T-helper 17 cell (primary cell): ENCODE results near the gene KCNIP4. TPM values are rescaled to one million over a fixed set of nuclear protein-coding genes. Genes with fewer than 3 reads are reported as not detected.
A peak's percentile ranks its signal among the peaks of the same experiment; 100 is the strongest.
"Not testable (repeated sequence)": the region's sequence is repeated elsewhere in the genome, so short reads cannot be mapped to it uniquely, and the experiment has no call there.

Experiments used
- ATAC-seq: fragments of 150-1000 bp; cut with Tn5 transposase; 2 replicates; pipeline ENCODE4 v1.10.0; 2021; ENCODE audit warnings: mild to moderate bottlenecking, moderate library complexity
- DNase-seq, 3 donors: peaks; one replicate each; pipeline versions ENCODE4 v3.0.0 to v3.0.0-alpha.2; 2020 to 2021
- H3K9me3 ChIP-seq: one replicate; pipeline ENCODE4 v1.7.0; 2013; ENCODE audit warnings: low read length, mild to moderate bottlenecking; ENCODE audit not compliant: control insufficient read depth, poor library complexity, severe bottlenecking
- H3K27ac Mint-ChIP-seq: one replicate; pipeline ENCODE4 v1.8.0; 2022; ENCODE audit warnings: mild to moderate bottlenecking, moderate library complexity, mixed read lengths
- H3K27me3 Mint-ChIP-seq: one replicate; pipeline ENCODE4 v1.8.0; 2022; ENCODE audit warnings: mixed read lengths
- H3K36me3 Mint-ChIP-seq: one replicate; pipeline ENCODE4 v1.8.0; 2022; ENCODE audit warnings: low read depth, mixed read lengths
- H3K4me1 Mint-ChIP-seq: one replicate; pipeline ENCODE4 v1.8.0; 2022; ENCODE audit warnings: mild to moderate bottlenecking, mixed read lengths
- H3K4me3 Mint-ChIP-seq: one replicate; pipeline ENCODE4 v1.8.0; 2022; ENCODE audit warnings: mild to moderate bottlenecking, moderate library complexity, mixed read lengths
- total RNA-seq, 4 donors: library from RNA in 2 of 4; stranded (reverse) in 2 of 4; gene quantifications; one replicate each; pipeline ENCODE4 v1.2.3 and lab custom pipeline; 2022 to 2026

The KCNIP4 gene
- total RNA-seq, 2 donors from 2014 or later, result not detected

DNA sequence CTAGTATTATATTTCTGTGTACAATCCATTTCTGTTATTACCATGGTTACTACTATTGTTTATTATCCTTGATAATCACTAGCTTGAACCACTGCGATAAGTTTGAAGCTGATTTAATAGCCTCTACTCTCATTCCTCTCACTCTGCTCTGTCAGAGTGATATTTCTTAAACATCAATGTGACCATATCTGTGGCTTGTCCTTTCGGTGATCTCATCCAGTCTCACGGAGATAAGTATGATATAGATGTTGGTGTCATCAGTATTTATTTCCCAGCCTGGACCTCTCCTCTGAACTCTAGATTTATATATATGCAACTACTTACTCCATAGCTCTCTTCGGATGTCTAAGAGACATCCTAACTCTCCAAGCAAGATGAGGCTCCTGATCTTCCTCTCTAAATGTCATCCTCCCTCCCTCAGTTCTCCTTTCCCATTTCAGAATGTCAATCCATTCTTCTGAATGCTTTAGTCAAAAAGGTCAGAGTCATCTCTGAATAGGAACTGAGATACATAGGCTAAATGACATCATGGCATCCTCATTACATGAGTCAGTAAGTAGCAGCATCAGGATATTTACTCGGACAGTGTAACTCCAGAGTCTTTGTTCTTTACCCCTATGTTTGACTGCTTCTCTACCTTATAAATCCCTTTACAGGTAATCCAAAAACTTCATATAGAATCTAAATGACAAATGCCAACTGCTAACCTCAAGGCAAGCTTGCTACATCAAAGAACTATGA lies 1118.8 kb downstream of the KCNIP4 start:
- H3K9me3 ChIP-seq, result no peaks in the 10 kb centered on the region
- no peak for ATAC-seq
- Mint-ChIP-seq H3K36me3 (peaks cover 2% of the 10 kb centered on the region), H3K4me1 (no peaks in the 10 kb centered on the region), H3K27me3 (no peaks in the 10 kb centered on the region), H3K27ac (no peak overlapping the region), H3K4me3 (no peak overlapping the region)
- no peak for DNase-seq

DNA sequence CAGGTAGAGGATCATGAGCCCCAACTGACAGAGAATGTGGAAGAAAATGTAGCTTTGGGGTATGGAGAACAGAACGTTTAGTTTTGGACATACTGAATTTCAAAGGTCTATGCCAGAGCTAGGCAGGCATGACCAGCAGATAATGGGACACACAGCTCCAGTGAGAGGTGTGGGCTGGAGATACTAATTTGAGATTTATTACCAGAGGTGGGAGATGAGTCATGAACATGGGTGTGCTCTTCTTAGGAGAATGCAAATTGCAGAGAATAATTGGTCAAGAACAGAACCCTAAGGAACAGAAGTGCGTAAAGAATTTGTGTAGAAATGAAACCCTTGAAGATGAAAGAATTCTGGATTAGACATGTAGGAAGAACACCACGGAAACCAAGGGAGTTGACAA lies 1123.1 kb downstream of the KCNIP4 start:
- Mint-ChIP-seq H3K4me3 (no peak overlapping the region), H3K36me3 (peaks cover 2% of the 10 kb centered on the region), H3K27ac (no peak overlapping the region), H3K4me1 (no peaks in the 10 kb centered on the region), H3K27me3 (no peaks in the 10 kb centered on the region)
- peaks cover 3% of the 10 kb centered on the region for H3K9me3 ChIP-seq
- no peak for DNase-seq
- ATAC-seq, result no peak

GRCh38 chr4:20816287-20816686 lies 1132.3 kb downstream of the KCNIP4 start:
- peaks cover 3% of the 10 kb centered on the region for H3K4me1 Mint-ChIP-seq
- no peak overlapping the region for H3K27ac Mint-ChIP-seq
- H3K9me3 ChIP-seq, result no peaks in the 10 kb centered on the region
- no peaks in the 10 kb centered on the region for H3K27me3 Mint-ChIP-seq
- no peak for ATAC-seq
- H3K36me3 Mint-ChIP-seq, result no peaks in the 10 kb centered on the region
- H3K4me3 Mint-ChIP-seq, result no peak overlapping the region
- no peak for DNase-seq

- no peaks in the 10 kb centered on the region for H3K9me3 ChIP-seq
- ATAC-seq, result no peak
- no peak overlapping the region for H3K4me3 Mint-ChIP-seq
- no peaks in the 10 kb centered on the region for H3K36me3 Mint-ChIP-seq
- H3K4me1 Mint-ChIP-seq, result peaks cover 3% of the 10 kb centered on the region
- H3K27ac Mint-ChIP-seq, result no peak overlapping the region
- no peaks in the 10 kb centered on the region for H3K27me3 Mint-ChIP-seq
- no peak for DNase-seq
Measured at GRCh38 chr4:20813700-20814099, 1134.9 kb downstream of the KCNIP4 start.

- H3K27me3 Mint-ChIP-seq, result no peaks in the 10 kb centered on the region
- ATAC-seq, result no peak
Measured at GRCh38 chr4:20809812-20810211, 1138.8 kb downstream of the KCNIP4 start.

GRCh38 chr4:20805716-20806115 lies 1142.9 kb downstream of the KCNIP4 start:
- no peaks in the 10 kb centered on the region for H3K9me3 ChIP-seq
- no peak overlapping the region for H3K4me3 Mint-ChIP-seq
- no peak overlapping the region for H3K27ac Mint-ChIP-seq
- no peaks in the 10 kb centered on the region for H3K36me3 Mint-ChIP-seq
- DNase-seq (no peak), ATAC-seq (no peak)
- H3K27me3 Mint-ChIP-seq, result no peaks in the 10 kb centered on the region
- no peaks in the 10 kb centered on the region for H3K4me1 Mint-ChIP-seq

More at GRCh38 chr4:20809812-20810211, 1138.8 kb downstream of the KCNIP4 start:
- Mint-ChIP-seq H3K4me1 (no peaks in the 10 kb centered on the region), H3K4me3 (no peak overlapping the region), H3K27ac (no peak overlapping the region), H3K36me3 (no peaks in the 10 kb centered on the region)
- H3K9me3 ChIP-seq, result no peaks in the 10 kb centered on the region
- DNase-seq, result no peak

DNA sequence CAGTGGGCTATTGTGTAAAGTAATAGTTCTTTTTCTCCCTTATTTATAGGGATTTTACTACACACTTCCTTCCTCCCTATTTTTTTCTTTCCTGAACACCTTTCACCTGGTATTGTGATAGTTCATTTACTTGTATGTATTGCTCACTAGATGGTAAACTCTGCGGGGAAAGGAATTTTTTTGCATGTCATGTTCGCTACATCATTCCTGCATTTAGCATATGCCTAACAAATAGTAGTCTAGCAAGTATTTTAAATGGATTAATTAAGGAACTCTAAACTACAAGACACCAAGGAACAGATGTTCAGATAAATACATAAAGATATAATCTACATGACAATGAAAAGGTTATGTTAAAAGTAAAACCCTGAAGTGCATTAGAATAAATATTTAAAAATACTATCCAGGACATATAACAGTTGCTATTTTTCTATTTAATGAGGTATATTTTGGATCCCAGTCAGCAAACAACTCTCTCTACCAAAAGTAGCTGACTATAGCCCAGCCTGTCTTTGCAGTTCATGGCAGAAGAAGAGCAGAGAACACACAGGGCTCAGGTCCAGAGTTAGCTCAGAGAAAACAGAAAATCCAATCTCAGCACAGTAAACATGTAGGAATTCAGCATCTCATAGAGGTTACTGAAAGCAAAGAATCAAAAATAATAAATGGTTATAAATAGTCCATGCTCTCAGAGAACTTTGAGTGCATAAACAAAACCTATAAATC lies 1160.5 kb downstream of the KCNIP4 start:
- Mint-ChIP-seq H3K36me3 (no peaks in the 10 kb centered on the region), H3K4me1 (no peaks in the 10 kb centered on the region), H3K4me3 (no peak overlapping the region), H3K27ac (no peak overlapping the region), H3K27me3 (no peaks in the 10 kb centered on the region)
- no peaks in the 10 kb centered on the region for H3K9me3 ChIP-seq
- no peak for DNase-seq
- no peak for ATAC-seq

- not testable (repeated sequence) for H3K4me1 Mint-ChIP-seq, H3K27ac Mint-ChIP-seq, H3K36me3 Mint-ChIP-seq, DNase-seq, H3K9me3 ChIP-seq, H3K4me3 Mint-ChIP-seq, H3K27me3 Mint-ChIP-seq, ATAC-seq
Measured at GRCh38 chr4:20783134-20783533, 1165.4 kb downstream of the KCNIP4 start.

DNA sequence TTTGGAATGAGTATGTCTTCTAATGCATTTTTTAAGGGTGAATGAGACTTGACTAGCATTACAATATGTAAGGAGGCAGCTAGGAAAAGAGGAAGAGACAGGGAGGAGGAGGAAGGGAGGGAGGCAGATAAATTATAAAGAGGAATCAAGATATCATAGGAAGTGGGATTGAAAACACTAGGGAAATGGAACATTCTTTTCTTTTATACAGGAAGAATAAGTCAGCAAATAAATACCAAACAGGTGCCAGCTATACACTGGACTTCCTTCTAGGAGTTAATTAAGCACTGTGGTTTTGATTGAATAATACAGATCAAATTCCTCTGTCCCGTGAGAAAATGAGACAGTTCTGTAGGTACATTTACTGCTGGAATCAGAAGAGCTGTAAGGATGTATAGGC lies 1169.7 kb downstream of the KCNIP4 start:
- peaks cover 3% of the 10 kb centered on the region for H3K36me3 Mint-ChIP-seq
- no peaks in the 10 kb centered on the region for H3K27me3 Mint-ChIP-seq
- peaks cover 4% of the 10 kb centered on the region for H3K4me1 Mint-ChIP-seq
- DNase-seq (no peak), ATAC-seq (no peak)
- H3K27ac Mint-ChIP-seq, result no peak overlapping the region
- H3K4me3 Mint-ChIP-seq, result no peak overlapping the region
- H3K9me3 ChIP-seq, result peaks cover 4% of the 10 kb centered on the region

GRCh38 chr4:20773144-20773997 lies 1175.2 kb downstream of the KCNIP4 start:
- no peak overlapping the region for H3K4me3 Mint-ChIP-seq
- no peak overlapping the region for H3K27ac Mint-ChIP-seq
- peaks cover 4% of the 10 kb centered on the region for H3K4me1 Mint-ChIP-seq
- DNase-seq (peak in 1 of 3 donors; percentile 20), ATAC-seq (peak; percentile 72)
- no peaks in the 10 kb centered on the region for H3K9me3 ChIP-seq
- peaks cover 3% of the 10 kb centered on the region for H3K36me3 Mint-ChIP-seq
- H3K27me3 Mint-ChIP-seq, result no peaks in the 10 kb centered on the region

DNA sequence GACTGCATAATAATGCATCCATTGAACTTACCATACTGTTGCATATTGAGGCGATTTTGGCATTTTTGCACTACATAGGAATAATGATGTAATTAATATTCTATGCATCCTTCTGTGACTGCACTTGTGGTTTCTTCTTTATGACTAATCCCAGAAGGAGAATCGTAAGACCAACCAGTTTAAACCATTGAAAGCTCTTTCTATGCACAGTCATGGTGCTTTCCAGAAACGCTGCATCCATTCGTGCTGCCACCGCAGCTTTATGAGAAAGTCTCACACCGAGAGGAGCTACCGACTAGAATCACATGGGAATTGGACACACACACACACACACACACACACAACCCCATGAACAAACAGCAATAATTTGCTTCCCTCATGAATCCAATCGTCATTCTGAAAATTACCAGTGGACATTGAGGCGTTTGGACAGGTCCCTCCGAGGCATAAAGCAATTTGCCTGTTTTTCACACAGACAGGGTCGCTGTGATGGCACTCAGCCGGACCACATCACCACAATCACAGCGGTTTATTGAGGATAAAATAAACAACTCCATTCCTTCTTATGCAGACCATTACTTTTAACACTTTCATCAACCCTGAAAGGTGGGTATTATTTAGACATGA lies 1184.1 kb downstream of the KCNIP4 start:
- H3K9me3 ChIP-seq, result no peaks in the 10 kb centered on the region
- DNase-seq (no peak), ATAC-seq (no peak)
- no peaks in the 10 kb centered on the region for H3K4me1 Mint-ChIP-seq
- H3K4me3 Mint-ChIP-seq, result no peak overlapping the region
- H3K27ac Mint-ChIP-seq, result no peak overlapping the region
- no peaks in the 10 kb centered on the region for H3K27me3 Mint-ChIP-seq
- no peaks in the 10 kb centered on the region for H3K36me3 Mint-ChIP-seq

GRCh38 chr4:20761826-20762225 lies 1186.7 kb downstream of the KCNIP4 start:
- ATAC-seq, result no peak
- no peaks in the 10 kb centered on the region for H3K4me1 Mint-ChIP-seq

GRCh38 chr4:20761382-20761781 lies 1187.2 kb downstream of the KCNIP4 start:
- H3K4me1 Mint-ChIP-seq, result no peaks in the 10 kb centered on the region
- ATAC-seq, result no peak

More at GRCh38 chr4:20761826-20762225, 1186.7 kb downstream of the KCNIP4 start:
- H3K27ac Mint-ChIP-seq, result no peak overlapping the region
- H3K27me3 Mint-ChIP-seq, result no peaks in the 10 kb centered on the region
- DNase-seq, result no peak
- H3K9me3 ChIP-seq, result no peaks in the 10 kb centered on the region
- H3K4me3 Mint-ChIP-seq, result no peak overlapping the region
- no peaks in the 10 kb centered on the region for H3K36me3 Mint-ChIP-seq

More at GRCh38 chr4:20761382-20761781, 1187.2 kb downstream of the KCNIP4 start:
- H3K4me3 Mint-ChIP-seq, result no peak overlapping the region
- no peak overlapping the region for H3K27ac Mint-ChIP-seq
- no peaks in the 10 kb centered on the region for H3K36me3 Mint-ChIP-seq
- no peaks in the 10 kb centered on the region for H3K27me3 Mint-ChIP-seq
- DNase-seq, result no peak
- no peaks in the 10 kb centered on the region for H3K9me3 ChIP-seq
